Heart left ventricle (tissue), 16 donors: Measurements from ENCODE around the gene GSK3A. TPM values are rescaled to one million over a fixed set of nuclear protein-coding genes. Genes with fewer than 3 reads are reported as not detected.

Experiments used
- ATAC-seq, 4 donors: fragments of 200-7000 bp; cut with Tn5 transposase; one replicate each; pipeline ENCODE4 v1.9.1; 2020 to 2022; ENCODE audit warnings: moderate library complexity in 4 of 4, mild to moderate bottlenecking in 3 of 4, moderate number of reproducible peaks in 1 of 4
- DNase-seq, 5 donors: peaks; one replicate each; pipeline ENCODE4 v3.0.0-alpha.2; 2020
- H3K27ac ChIP-seq, 12 donors: fragments of 200-600 bp; sonication (generic) in 4 of 12; one replicate each; pipeline versions ENCODE4 v1.5.0 to v1.8.0; 2016 to 2022; ENCODE audit warnings: mild to moderate bottlenecking in 2 of 12
- H3K27me3 ChIP-seq, 9 donors: fragments of 200-600 bp; sonication (generic) in 2 of 9; one replicate each; pipeline versions ENCODE4 v1.5.1 to v1.8.0; 2016 to 2022; ENCODE audit warnings: mild to moderate bottlenecking in 3 of 9
- H3K36me3 ChIP-seq, 9 donors: fragments of 200-600 bp; sonication (generic) in 2 of 9; one replicate each; pipeline versions ENCODE4 v1.5.0 to v1.8.0; 2018 to 2022; ENCODE audit warnings: mild to moderate bottlenecking in 2 of 9
- H3K4me1 ChIP-seq, 12 donors: fragments of 200-600 bp; sonication (generic) in 4 of 12; one replicate each; pipeline versions ENCODE4 v1.5.0 to v1.8.0; 2016 to 2022; ENCODE audit warnings: mild to moderate bottlenecking in 3 of 12
- H3K4me3 ChIP-seq, 12 donors: fragments of 200-600 bp; sonication (generic) in 4 of 12; one replicate each; pipeline versions ENCODE4 v1.5.0 to v1.8.0; 2017 to 2022; ENCODE audit warnings: mild to moderate bottlenecking in 9 of 12, moderate library complexity in 4 of 12
- H3K9me3 ChIP-seq, 12 donors: fragments of 200-600 bp; sonication (generic) in 4 of 12; one replicate each; pipeline versions ENCODE4 v1.5.0 to v1.8.0; 2016 to 2022; ENCODE audit warnings: mild to moderate bottlenecking in 1 of 12
- POLR2A ChIP-seq, 2 donors: fragments of 450-650 bp; IDR thresholded peaks; one replicate each; pipeline ENCODE4 v1.6.1; 2017; ENCODE audit warnings: antibody characterized with exemption in 2 of 2, mild to moderate bottlenecking in 2 of 2, moderate library complexity in 2 of 2
- WGBS, 4 donors: extraction: QIAGEN DNeasy Blood & Tissue Kit in 2 of 4; methylation state at CpG; one replicate each; pipeline versions ENCODE4 v1.1.5 to v1.1.7; 2013 to 2018; 5-methylcytosine and 5-hydroxymethylcytosine counted together
- intact Hi-C, 10 donors: fragments of 100-400 bp; cut with DNase I; formaldehyde crosslinking; loops; one replicate each; pipeline versions ENCODE4 v1.11.1 to v1.14.2; 2022
- polyA plus RNA-seq, 2 donors: library from polyadenylated mRNA; stranded (reverse); fragments of 200-250 nt; gene quantifications; one replicate each; pipeline ENCODE4 v1.2.3, GENCODE V29; 2013
- total RNA-seq, 9 donors: library from RNA; depleted of rRNA in 2 of 9; stranded (reverse); fragments of >200 nt in 2 of 9; fragmentation: NEBNext Ultra II Directional in 3 of 9; extraction: Animal tissue kit (Norgen Biotek cat#: 25700) in 3 of 9; gene quantifications; one replicate each; pipeline versions ENCODE4 v1.1.0 to v1.2.4, GENCODE V29; 2016 to 2023
- TF ChIP-seq, protein P1 (sequence below), 12 donors: fragments of 200-600 bp; sonication (generic) in 4 of 12; IDR thresholded peaks; one replicate each; pipeline versions ENCODE4 v1.5.0 to v1.8.0; 2018 to 2022; ENCODE audit warnings: antibody characterized with exemption in 12 of 12, mild to moderate bottlenecking in 5 of 12
- donor health status: ischemic (EF 13 %, LVEDD 7.1; RV severe dilation, severe dysfunction).
- donor health status: healthy with polysubstance abuse.
- donor health status: DM: no; HTN: yes; CAD: no.
- donor health status: DM: no; HTN: no; CAD: no.
- donor health status: ischemic (EF 25% LVEDD 6.9; RV normal size, moderate dysfunction).
- donor health status: ischemic (EF 25% LVEDD 5.7; RV mildly dilated, moderate dysfunction).
- donor health status: healthy.
- donor health status: DM: yes; HTN: yes; CAD: no.
- donor health status: ischemic (EF 35%, LVEDD 5.7; RV mildly dilated, moderate dysfunction).
- donor health status: nonischemic (EF 11% LVEDD 7.7; RV severe dilation, severe dysfunction).
- donor health status: DM: yes; HTN: yes; CAD: no.
- donor health status: PGD.
- donor health status: ischemic (EF 29% LVEDD 5.4; RV normal size, mild dysfunction).
- donor health status: nonischemic (EF 23%, LVEDD 6.1; RV moderate dilation, normal function).

The GSK3A gene
- total and polyA plus RNA-seq, 11 donors, result 22.5 to 76.5 (median 38.8) TPM

GRCh38 chr19:42239544-42240220 lies 2.7 kb downstream of the GSK3A start:
- Histone ChIP-seq H3K27ac (no peak overlapping the region), H3K27me3 (no peaks in the 10 kb centered on the region), H3K4me1 (peaks cover 9 to 38% (median 28%) of the 10 kb centered on the region in 12 donors), H3K9me3 (no peaks in the 10 kb centered on the region), H3K36me3 (peaks cover 0 to 50% (median 35%) of the 10 kb centered on the region in 9 donors), H3K4me3 (no peak overlapping the region)
- TF ChIP-seq POLR2A (IDR thresholded peaks at IDR 0.05), result no peak
- TF ChIP-seq, protein P1, sequence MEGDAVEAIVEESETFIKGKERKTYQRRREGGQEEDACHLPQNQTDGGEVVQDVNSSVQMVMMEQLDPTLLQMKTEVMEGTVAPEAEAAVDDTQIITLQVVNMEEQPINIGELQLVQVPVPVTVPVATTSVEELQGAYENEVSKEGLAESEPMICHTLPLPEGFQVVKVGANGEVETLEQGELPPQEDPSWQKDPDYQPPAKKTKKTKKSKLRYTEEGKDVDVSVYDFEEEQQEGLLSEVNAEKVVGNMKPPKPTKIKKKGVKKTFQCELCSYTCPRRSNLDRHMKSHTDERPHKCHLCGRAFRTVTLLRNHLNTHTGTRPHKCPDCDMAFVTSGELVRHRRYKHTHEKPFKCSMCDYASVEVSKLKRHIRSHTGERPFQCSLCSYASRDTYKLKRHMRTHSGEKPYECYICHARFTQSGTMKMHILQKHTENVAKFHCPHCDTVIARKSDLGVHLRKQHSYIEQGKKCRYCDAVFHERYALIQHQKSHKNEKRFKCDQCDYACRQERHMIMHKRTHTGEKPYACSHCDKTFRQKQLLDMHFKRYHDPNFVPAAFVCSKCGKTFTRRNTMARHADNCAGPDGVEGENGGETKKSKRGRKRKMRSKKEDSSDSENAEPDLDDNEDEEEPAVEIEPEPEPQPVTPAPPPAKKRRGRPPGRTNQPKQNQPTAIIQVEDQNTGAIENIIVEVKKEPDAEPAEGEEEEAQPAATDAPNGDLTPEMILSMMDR (IDR thresholded peaks at IDR 0.05), result no peak
- 80 to 92% (median 89%) methylated on average over 8 to 10 of the region's 10 CpGs for WGBS, 4 donors
- DNase-seq, result no peak
- no peak for ATAC-seq
- intact Hi-C loops, result loop anchor here in 6 of 10 donors (2.0 to 10.0 kb wide), 5 partner anchors 17 to 365 kb away; partner anchors contain the start of genes LIPE (in 2 of the 6) and CD79A (in 1 of the 6)

DNA sequence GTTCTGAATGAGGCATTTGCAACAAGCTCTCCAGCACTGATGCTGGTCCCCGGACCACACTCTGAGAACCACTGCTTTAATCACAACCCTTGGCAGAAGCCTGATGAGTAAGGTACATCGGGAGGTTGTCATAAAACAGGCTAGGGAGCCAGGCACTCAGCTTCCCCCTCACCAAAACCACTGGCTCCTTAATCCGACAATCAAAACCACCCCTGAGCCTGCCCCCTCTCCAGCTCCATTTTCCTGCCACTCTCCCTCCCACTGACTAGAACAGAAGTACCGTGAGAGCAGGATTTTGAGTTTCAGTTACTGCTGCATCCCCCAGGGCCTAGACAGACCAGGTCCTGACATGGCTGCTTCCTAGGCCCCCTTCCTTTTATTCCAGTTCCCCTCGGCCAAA lies 7.2 kb downstream of the GSK3A start:
- peaks cover 0 to 19% (median 2%) of the 10 kb centered on the region in 12 donors for H3K4me1 ChIP-seq
- peaks cover 0 to 93% (median 78%) of the 10 kb centered on the region in 9 donors for H3K36me3 ChIP-seq
- no peak for DNase-seq
- no peak overlapping the region for H3K4me3 ChIP-seq
- H3K27ac ChIP-seq, result no peak overlapping the region
- no peaks in the 10 kb centered on the region for H3K9me3 ChIP-seq
- H3K27me3 ChIP-seq, result no peaks in the 10 kb centered on the region
- intact Hi-C loops, result loop anchor here in 1 of 10 donors (10.0 kb wide), 1 partner anchor 360 kb away; the partner anchor contains the start of gene CD79A
- 77 to 94% (median 84%) methylated on average over 5 of the region's 5 CpGs for WGBS, 4 donors
- ATAC-seq, result no peak
- TF ChIP-seq, protein P1 (IDR thresholded peaks at IDR 0.05), result no peak
- TF ChIP-seq POLR2A (IDR thresholded peaks at IDR 0.05), result no peak

GRCh38 chr19:42234364-42234763 lies 8.0 kb downstream of the GSK3A start:
- intact Hi-C loops, result loop anchor here in 1 of 10 donors (10.0 kb wide), 1 partner anchor 360 kb away; the partner anchor contains the start of gene CD79A
- DNase-seq (no peak), ATAC-seq (no peak)
- Histone ChIP-seq H3K36me3 (peaks cover 0 to 94% (median 85%) of the 10 kb centered on the region in 9 donors), H3K27ac (no peak overlapping the region), H3K27me3 (no peaks in the 10 kb centered on the region), H3K4me1 (peaks cover 0 to 14% (median 0%) of the 10 kb centered on the region in 12 donors), H3K9me3 (no peaks in the 10 kb centered on the region), H3K4me3 (no peak overlapping the region)
- WGBS, 4 donors, result 90 to 96% (median 95%) methylated on average over 5 to 11 of the region's 11 CpGs
- TF ChIP-seq, protein P1 (IDR thresholded peaks at IDR 0.05), result no peak
- TF ChIP-seq POLR2A (IDR thresholded peaks at IDR 0.05), result no peak

GRCh38 chr19:42233678-42234292 lies 8.6 kb downstream of the GSK3A start:
- H3K4me1 ChIP-seq, result peaks cover 0 to 11% (median 0%) of the 10 kb centered on the region in 12 donors
- intact Hi-C loops, result loop anchor here in 1 of 10 donors (10.0 kb wide), 1 partner anchor 359 kb away; the partner anchor contains the start of gene CD79A
- H3K4me3 ChIP-seq, result no peak overlapping the region
- H3K9me3 ChIP-seq, result no peaks in the 10 kb centered on the region
- peaks cover 0 to 95% (median 88%) of the 10 kb centered on the region in 9 donors for H3K36me3 ChIP-seq
- DNase-seq (no peak), ATAC-seq (no peak)
- TF ChIP-seq, protein P1 (IDR thresholded peaks at IDR 0.05), result no peak
- TF ChIP-seq POLR2A (IDR thresholded peaks at IDR 0.05), result no peak
- no peak overlapping the region for H3K27ac ChIP-seq
- no peaks in the 10 kb centered on the region for H3K27me3 ChIP-seq
- 93 to 94% (median 93%) methylated on average over 6 of the region's 6 CpGs for WGBS, 4 donors
